Tibial nerve (tissue), 4 donors: ENCODE measurements around the gene SPATA17. TPM values are rescaled to one million over a fixed set of nuclear protein-coding genes. Genes with fewer than 3 reads are reported as not detected.

Experiments
- DNase-seq, 2 donors: peaks; one replicate each; pipeline ENCODE4 v3.0.0-alpha.2; 2019; ENCODE audit warnings: low spot score in 2 of 2
- H3K27ac ChIP-seq, 4 donors: fragments of 200-600 bp; sonication (generic) in 3 of 4; one replicate each; pipeline ENCODE4 v1.5.1; 2017 to 2019; ENCODE audit warnings: mild to moderate bottlenecking in 1 of 4
- H3K27me3 ChIP-seq, 2 donors: fragments of 200-600 bp; sonication (generic) in 1 of 2; one replicate each; pipeline versions ENCODE4 v1.5.1 to v1.6.0; 2017 to 2019
- H3K36me3 ChIP-seq, 3 donors: fragments of 200-600 bp; sonication (generic); one replicate each; pipeline ENCODE4 v1.5.1; 2018 to 2019
- H3K4me1 ChIP-seq, 4 donors: fragments of 200-600 bp; sonication (generic) in 3 of 4; one replicate each; pipeline ENCODE4 v1.5.1; 2017 to 2019
- H3K4me3 ChIP-seq, 4 donors: fragments of 200-600 bp; sonication (generic) in 3 of 4; one replicate each; pipeline ENCODE4 v1.5.1; 2017 to 2019; ENCODE audit warnings: mild to moderate bottlenecking in 1 of 4, moderate library complexity in 1 of 4
- H3K9me3 ChIP-seq, 4 donors: fragments of 200-600 bp; sonication (generic) in 3 of 4; one replicate each; pipeline ENCODE4 v1.5.1; 2017 to 2019
- CTCF ChIP-seq, 5 experiments: fragments of 200-600 bp in 3 of 5; fragments of 450-650 bp in 2 of 5; sonication (generic) in 3 of 5; IDR thresholded peaks; one replicate each; pipeline ENCODE4 v1.5.1; 2016 to 2019; ENCODE audit warnings: antibody characterized with exemption in 5 of 5, mild to moderate bottlenecking in 3 of 5, moderate library complexity in 2 of 5
- EP300 ChIP-seq, 2 donors: sonication (generic); formaldehyde crosslinking; IDR thresholded peaks; one replicate each; pipeline ENCODE4 v1.6.1; 2017; ENCODE audit warnings: antibody characterized with exemption in 2 of 2, mild to moderate bottlenecking in 1 of 2
- POLR2A ChIP-seq, 2 donors: fragments of 450-650 bp; IDR thresholded peaks; one replicate each; pipeline ENCODE4 v1.6.1; 2017; ENCODE audit warnings: antibody characterized with exemption in 2 of 2, mild to moderate bottlenecking in 2 of 2, moderate library complexity in 2 of 2
- WGBS, 2 donors: methylation state at CpG; one replicate each; pipeline ENCODE4 v1.1.5; 2018; 5-methylcytosine and 5-hydroxymethylcytosine counted together
- total RNA-seq, 4 donors: library from RNA; depleted of rRNA; stranded (reverse); fragments of >200 nt; gene quantifications; one replicate each; pipeline ENCODE4 v1.1.0, GENCODE V29; 2016

SPATA17 gene
- total RNA-seq, 4 donors from 2014 or later: 0.44 to 1.5 (median 0.91) TPM

- no peak for DNase-seq
- Histone ChIP-seq H3K9me3 (no peaks in the 10 kb centered on the region), H3K27ac (no peak overlapping the region), H3K4me1 (no peaks in the 10 kb centered on the region), H3K36me3 (no peaks in the 10 kb centered on the region), H3K27me3 (no peaks in the 10 kb centered on the region), H3K4me3 (no peak overlapping the region)
- WGBS, 2 donors: 81% methylated on average over 2 of the region's 2 CpGs
- TF ChIP-seq POLR2A (IDR thresholded peaks at IDR 0.05) (no peak), CTCF (IDR thresholded peaks at IDR 0.05) (no peak), EP300 (IDR thresholded peaks at IDR 0.05) (no peak)
Measured at GRCh38 chr1:217888328-217888727, 257.2 kb downstream of the SPATA17 start.

GRCh38 chr1:217889401-217889800 is 258.3 kb downstream of the SPATA17 start:
- 69 to 70% methylated on average over 10 of the region's 10 CpGs for WGBS, 2 donors
- DNase-seq: no peak
- no peaks in the 10 kb centered on the region for H3K9me3 ChIP-seq

GRCh38 chr1:217891966-217892365 is 260.8 kb downstream of the SPATA17 start:
- Histone ChIP-seq H3K9me3 (no peaks in the 10 kb centered on the region), H3K4me3 (no peak overlapping the region), H3K4me1 (peaks cover 0 to 9% (median 0%) of the 10 kb centered on the region in 4 donors), H3K27me3 (no peaks in the 10 kb centered on the region), H3K27ac (no peak overlapping the region), H3K36me3 (no peaks in the 10 kb centered on the region)
- no peak for DNase-seq
- no peak for TF ChIP-seq EP300 (IDR thresholded peaks at IDR 0.05)
- TF ChIP-seq CTCF (IDR thresholded peaks at IDR 0.05): no peak
- TF ChIP-seq POLR2A (IDR thresholded peaks at IDR 0.05): no peak
- WGBS, 2 donors: 88 to 92% methylated on average over 2 of the region's 2 CpGs

More at GRCh38 chr1:217889401-217889800, 258.3 kb downstream of the SPATA17 start:
- Histone ChIP-seq H3K27ac (no peak overlapping the region), H3K4me1 (no peaks in the 10 kb centered on the region), H3K27me3 (no peaks in the 10 kb centered on the region), H3K4me3 (no peak overlapping the region), H3K36me3 (no peaks in the 10 kb centered on the region)
- TF ChIP-seq CTCF (IDR thresholded peaks at IDR 0.05) (no peak), EP300 (IDR thresholded peaks at IDR 0.05) (no peak), POLR2A (IDR thresholded peaks at IDR 0.05) (no peak)

- no peak for DNase-seq
- H3K36me3 ChIP-seq: no peaks in the 10 kb centered on the region
- no peak overlapping the region for H3K4me3 ChIP-seq
- no peak overlapping the region for H3K27ac ChIP-seq
- WGBS, 2 donors: 84 to 96% methylated on average over 3 of the region's 3 CpGs
- H3K9me3 ChIP-seq: no peaks in the 10 kb centered on the region
- no peaks in the 10 kb centered on the region for H3K27me3 ChIP-seq
- H3K4me1 ChIP-seq: peaks cover 0 to 9% (median 0%) of the 10 kb centered on the region in 4 donors
- TF ChIP-seq CTCF (IDR thresholded peaks at IDR 0.05) (no peak), POLR2A (IDR thresholded peaks at IDR 0.05) (no peak), EP300 (IDR thresholded peaks at IDR 0.05) (no peak)
Measured at GRCh38 chr1:217892750-217893149, 261.6 kb downstream of the SPATA17 start.

- no peak for DNase-seq
- Histone ChIP-seq H3K36me3 (no peaks in the 10 kb centered on the region), H3K9me3 (no peaks in the 10 kb centered on the region), H3K4me3 (no peak overlapping the region), H3K4me1 (peaks cover 0 to 9% (median 0%) of the 10 kb centered on the region in 4 donors), H3K27me3 (no peaks in the 10 kb centered on the region), H3K27ac (no peak overlapping the region)
- 26 to 30% methylated on average over 6 of the region's 6 CpGs for WGBS, 2 donors
- TF ChIP-seq POLR2A (IDR thresholded peaks at IDR 0.05) (no peak), CTCF (IDR thresholded peaks at IDR 0.05) (no peak), EP300 (IDR thresholded peaks at IDR 0.05) (no peak)
Measured at GRCh38 chr1:217895841-217896240, 264.7 kb downstream of the SPATA17 start.
